Measurements from ENCODE around the gene SMIM7.

- TF ChIP-seq CTCF (IDR thresholded peaks at IDR 0.05): no peak
- no peak for TF ChIP-seq ZFX (IDR thresholded peaks at IDR 0.05; ENCODE audit: borderline replicate concordance)
Measured at GRCh38 chr19:16608290-16608739, 51.6 kb downstream of the SMIM7 start.

All from 22Rv1 (cell line).